BE2C (cell line): ENCODE measurements around the gene EPM2A.

Experiments used
- DNase-seq: peaks from one replicate; pipeline ENCODE4 v3.0.0-alpha.2; 2020
- H3K27me3 ChIP-seq: fragments of 250-450 bp; sonication (Bioruptor Pico); 2 replicates; pipeline ENCODE4 v1.5.1; 2020; ENCODE audit warnings: mild to moderate bottlenecking
- H3K36me3 ChIP-seq: fragments of 250-450 bp; sonication (Bioruptor Pico); 2 replicates; pipeline ENCODE4 v1.5.1; 2020; ENCODE audit warnings: mild to moderate bottlenecking
- H3K4me1 ChIP-seq: fragments of 250-450 bp; sonication (Bioruptor Pico); 2 replicates; pipeline ENCODE4 v1.5.1; 2020
- H3K4me3 ChIP-seq: 2 replicates; pipeline ENCODE4 v1.5.1; 2011; ENCODE audit warnings: low read depth, low read length
- H3K9me3 ChIP-seq: fragments of 250-450 bp; sonication (Bioruptor Pico); 2 replicates; pipeline ENCODE4 v1.5.1; 2020
- TF ChIP-seq, protein P1 (sequence below): IDR thresholded peaks from 2 replicates; pipeline ENCODE4 v1.5.1; 2012; ENCODE audit warnings: mild to moderate bottlenecking, low read depth, low read length

Gene EPM2A

DNA sequence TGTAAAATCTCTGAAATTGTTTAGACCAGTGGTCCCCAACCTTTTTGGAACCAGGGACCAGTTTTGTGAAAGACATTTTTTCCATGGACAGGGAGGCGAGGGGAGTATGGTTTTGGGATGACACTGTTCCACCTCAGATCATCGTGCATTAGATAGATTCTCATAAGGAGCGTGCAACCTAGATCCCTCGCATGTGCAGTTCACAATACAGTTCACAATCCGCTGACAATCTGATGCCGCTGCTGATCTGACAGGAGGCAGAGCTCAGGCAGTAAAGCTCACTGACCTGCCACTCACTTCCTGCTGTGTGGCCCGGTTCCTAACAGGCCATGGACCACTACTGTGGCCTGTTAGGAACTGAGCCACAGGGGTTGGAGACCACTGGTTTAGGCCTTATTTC lies 115.2 kb downstream of the EPM2A start:
- H3K4me3 ChIP-seq: no peak overlapping the region
- no peaks in the 10 kb centered on the region; the same call in 1 of the 2 replicates for H3K27me3 ChIP-seq
- DNase-seq: no peak
- H3K4me1 ChIP-seq: no peaks in the 10 kb centered on the region
- H3K36me3 ChIP-seq: no peaks in the 10 kb centered on the region
- H3K9me3 ChIP-seq: no peaks in the 10 kb centered on the region
- TF ChIP-seq, protein P1, sequence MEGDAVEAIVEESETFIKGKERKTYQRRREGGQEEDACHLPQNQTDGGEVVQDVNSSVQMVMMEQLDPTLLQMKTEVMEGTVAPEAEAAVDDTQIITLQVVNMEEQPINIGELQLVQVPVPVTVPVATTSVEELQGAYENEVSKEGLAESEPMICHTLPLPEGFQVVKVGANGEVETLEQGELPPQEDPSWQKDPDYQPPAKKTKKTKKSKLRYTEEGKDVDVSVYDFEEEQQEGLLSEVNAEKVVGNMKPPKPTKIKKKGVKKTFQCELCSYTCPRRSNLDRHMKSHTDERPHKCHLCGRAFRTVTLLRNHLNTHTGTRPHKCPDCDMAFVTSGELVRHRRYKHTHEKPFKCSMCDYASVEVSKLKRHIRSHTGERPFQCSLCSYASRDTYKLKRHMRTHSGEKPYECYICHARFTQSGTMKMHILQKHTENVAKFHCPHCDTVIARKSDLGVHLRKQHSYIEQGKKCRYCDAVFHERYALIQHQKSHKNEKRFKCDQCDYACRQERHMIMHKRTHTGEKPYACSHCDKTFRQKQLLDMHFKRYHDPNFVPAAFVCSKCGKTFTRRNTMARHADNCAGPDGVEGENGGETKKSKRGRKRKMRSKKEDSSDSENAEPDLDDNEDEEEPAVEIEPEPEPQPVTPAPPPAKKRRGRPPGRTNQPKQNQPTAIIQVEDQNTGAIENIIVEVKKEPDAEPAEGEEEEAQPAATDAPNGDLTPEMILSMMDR: no peak

DNA sequence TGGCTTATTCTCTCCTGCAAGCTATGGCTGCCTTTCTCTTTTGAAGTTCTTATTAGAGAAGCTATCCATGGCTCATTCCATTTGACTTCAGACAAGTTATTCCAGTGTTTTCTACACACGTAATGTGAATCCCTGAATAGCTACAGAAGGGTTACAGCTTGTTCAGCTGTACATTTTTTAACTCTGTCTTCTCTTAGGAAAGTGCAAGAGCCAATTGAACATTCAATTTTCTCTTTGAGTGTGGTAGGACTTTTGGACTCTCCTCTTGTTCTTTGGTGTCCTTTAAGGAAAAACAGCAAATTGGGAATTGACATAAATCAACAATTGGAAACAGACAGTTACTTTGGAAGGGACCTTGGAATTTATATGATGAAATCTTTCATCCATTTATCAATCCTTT lies 125.8 kb downstream of the EPM2A start:
- Histone ChIP-seq H3K27me3 (no peaks in the 10 kb centered on the region), H3K9me3 (no peaks in the 10 kb centered on the region), H3K36me3 (no peaks in the 10 kb centered on the region), H3K4me1 (no peaks in the 10 kb centered on the region), H3K4me3 (no peak overlapping the region)
- TF ChIP-seq, protein P1: no peak
- DNase-seq: no peak

DNA sequence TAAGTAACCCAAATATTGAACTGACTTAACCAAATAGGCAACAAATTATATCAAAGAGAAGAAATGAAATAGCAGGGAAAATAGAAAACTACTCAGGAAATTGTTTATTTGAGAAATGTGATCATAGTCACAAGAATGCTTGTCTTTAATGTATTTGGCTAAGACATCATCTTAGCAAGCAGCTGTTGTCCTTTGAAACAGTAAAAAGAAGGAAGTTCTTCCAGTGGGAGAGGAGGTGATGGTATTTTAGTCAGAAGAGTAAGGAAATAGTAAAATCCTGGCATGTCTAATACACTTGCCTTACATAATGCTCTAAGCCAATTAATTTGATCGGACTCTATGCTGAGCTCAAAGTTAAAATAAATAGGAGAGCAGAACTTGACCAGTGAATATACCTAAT lies 126.5 kb downstream of the EPM2A start:
- H3K36me3 ChIP-seq: no peaks in the 10 kb centered on the region
- no peak for DNase-seq
- H3K4me1 ChIP-seq: no peaks in the 10 kb centered on the region
- H3K9me3 ChIP-seq: no peaks in the 10 kb centered on the region
- H3K27me3 ChIP-seq: no peaks in the 10 kb centered on the region
- H3K4me3 ChIP-seq: no peak overlapping the region
- TF ChIP-seq, protein P1: no peak

DNA sequence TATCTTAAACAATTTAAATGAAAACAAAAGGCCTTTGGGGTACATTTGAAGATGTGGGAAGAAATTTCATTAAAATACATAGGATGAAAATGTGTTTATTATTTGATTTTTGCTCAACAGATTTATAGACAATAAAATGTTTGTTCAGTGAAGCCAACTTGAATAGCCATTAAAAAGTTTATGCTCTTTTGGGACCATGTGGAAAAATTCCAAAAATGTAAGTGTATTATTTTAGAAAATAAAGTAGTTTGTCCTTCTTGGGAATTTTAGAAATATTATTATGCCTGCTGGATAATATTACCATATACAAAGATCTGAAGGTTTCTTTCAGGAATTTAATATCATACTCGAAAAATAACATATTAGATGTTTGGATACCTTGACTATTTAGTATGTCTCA lies 131.3 kb downstream of the EPM2A start:
- no peaks in the 10 kb centered on the region for H3K36me3 ChIP-seq
- no peaks in the 10 kb centered on the region for H3K27me3 ChIP-seq
- DNase-seq: no peak
- TF ChIP-seq, protein P1: no peak
- H3K9me3 ChIP-seq: no peaks in the 10 kb centered on the region
- no peaks in the 10 kb centered on the region for H3K4me1 ChIP-seq
- H3K4me3 ChIP-seq: no peak overlapping the region

DNA sequence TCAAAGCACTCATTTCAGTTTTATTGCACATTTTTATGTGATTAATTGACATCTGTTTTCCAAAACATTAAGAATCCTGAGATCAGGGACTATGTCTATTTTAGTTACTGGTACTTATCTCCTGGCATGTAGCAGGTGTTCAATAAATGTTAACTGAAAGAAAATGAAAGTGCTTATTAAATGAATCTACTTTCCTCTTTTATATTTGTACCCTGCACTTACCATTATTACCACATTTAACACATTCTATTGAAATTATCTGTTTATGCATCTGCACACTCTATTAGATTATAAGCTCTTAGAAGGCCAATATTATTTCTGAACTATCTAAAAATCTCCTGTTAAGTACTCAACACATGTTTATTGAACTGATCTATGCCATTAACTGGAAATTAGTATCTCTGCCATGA lies 131.9 kb downstream of the EPM2A start:
- DNase-seq: no peak
- Histone ChIP-seq H3K4me3 (no peak overlapping the region), H3K36me3 (no peaks in the 10 kb centered on the region), H3K9me3 (no peaks in the 10 kb centered on the region), H3K4me1 (no peaks in the 10 kb centered on the region), H3K27me3 (no peaks in the 10 kb centered on the region)
- TF ChIP-seq, protein P1: no peak

DNA sequence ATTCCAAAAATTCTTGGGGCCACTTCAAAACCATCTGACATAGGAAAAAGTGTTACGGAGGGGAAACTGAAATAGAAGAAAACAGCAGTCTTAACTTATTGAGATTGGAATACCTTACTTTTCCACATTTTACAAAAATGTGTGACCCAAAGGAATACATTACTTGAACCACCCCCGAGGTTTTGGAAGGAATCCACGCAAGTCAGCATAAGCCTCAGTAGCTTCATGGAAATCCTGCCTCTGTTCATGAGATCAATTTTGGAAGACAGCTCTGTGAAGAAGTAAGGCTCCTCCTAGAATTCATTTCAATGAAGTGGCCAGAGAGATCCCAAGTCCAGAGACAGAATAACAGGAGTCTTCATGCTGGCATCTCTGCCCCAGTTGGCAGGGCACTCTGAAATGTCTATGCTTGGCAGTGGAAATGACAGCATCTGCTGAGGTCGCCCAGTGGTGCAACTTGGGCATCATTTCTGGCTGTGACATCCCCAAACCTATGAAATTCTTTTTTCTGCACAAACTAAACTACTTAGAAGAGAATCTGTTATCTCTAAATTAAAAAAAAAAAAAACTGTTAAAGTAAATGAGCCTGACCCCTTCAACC lies 132.5 kb downstream of the EPM2A start:
- Histone ChIP-seq H3K4me3 (no peak overlapping the region), H3K27me3 (no peaks in the 10 kb centered on the region), H3K9me3 (no peaks in the 10 kb centered on the region), H3K4me1 (no peaks in the 10 kb centered on the region), H3K36me3 (no peaks in the 10 kb centered on the region)
- TF ChIP-seq, protein P1: no peak
- DNase-seq: no peak
